SK-N-SH (cell line): ENCODE results near the gene LCN9.

Source experiments
- EZH2phosphoT487 ChIP-seq: fragments of 200-600 bp; sonication (generic); IDR thresholded peaks from 2 replicates; pipeline ENCODE4 v1.6.1; 2017; ENCODE audit warnings: low read depth, mixed run types, mild to moderate bottlenecking, antibody characterized with exemption, moderate library complexity, borderline replicate concordance
- TF ChIP-seq, protein P1 (sequence below): fragments of 200-600 bp; sonication (generic); IDR thresholded peaks from 2 replicates; pipeline ENCODE4 v1.6.1; 2017; ENCODE audit warnings: antibody characterized with exemption, mild to moderate bottlenecking, moderate library complexity
- TF ChIP-seq, protein P2 (sequence below): IDR thresholded peaks from 2 replicates; pipeline ENCODE4 v1.6.1; 2012; ENCODE audit warnings: mild to moderate bottlenecking, low read depth, low read length, moderate library complexity

DNA sequence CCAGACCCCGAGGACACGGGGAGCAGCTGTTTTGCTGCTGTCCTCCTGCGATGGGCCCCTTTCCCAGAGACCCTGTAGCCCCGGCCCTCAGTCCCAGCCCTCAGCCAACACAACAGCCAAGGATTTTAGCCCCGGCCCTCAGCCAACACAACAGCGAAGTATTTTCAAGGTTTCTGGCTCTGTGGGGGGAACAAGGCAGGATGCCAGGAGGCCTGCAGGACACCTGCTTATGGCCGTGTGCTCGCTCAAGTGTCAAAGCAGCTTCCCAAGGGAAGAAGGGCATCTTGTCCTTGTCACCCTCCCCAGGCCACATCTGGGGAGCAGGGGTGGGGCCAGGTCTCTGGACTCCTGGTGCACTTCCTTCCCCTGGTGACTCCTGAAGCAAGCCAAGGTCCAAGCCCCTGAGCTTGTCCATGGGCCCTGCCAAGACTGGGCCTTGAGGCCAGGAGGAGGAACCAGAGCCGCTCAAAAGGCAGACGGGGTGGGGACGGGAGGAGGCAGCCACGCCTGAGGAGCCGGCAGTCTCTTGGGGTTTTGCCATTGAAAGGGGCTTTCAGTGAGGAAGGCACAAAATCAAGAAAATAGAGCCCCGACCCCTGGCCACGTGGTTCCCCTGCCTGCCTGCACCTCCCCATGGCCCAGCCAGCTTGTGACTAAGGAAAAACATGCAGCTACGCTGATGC lies 49.6 kb downstream of the LCN9 start:
- TF ChIP-seq EZH2phosphoT487: no peak
- TF ChIP-seq, protein P1, sequence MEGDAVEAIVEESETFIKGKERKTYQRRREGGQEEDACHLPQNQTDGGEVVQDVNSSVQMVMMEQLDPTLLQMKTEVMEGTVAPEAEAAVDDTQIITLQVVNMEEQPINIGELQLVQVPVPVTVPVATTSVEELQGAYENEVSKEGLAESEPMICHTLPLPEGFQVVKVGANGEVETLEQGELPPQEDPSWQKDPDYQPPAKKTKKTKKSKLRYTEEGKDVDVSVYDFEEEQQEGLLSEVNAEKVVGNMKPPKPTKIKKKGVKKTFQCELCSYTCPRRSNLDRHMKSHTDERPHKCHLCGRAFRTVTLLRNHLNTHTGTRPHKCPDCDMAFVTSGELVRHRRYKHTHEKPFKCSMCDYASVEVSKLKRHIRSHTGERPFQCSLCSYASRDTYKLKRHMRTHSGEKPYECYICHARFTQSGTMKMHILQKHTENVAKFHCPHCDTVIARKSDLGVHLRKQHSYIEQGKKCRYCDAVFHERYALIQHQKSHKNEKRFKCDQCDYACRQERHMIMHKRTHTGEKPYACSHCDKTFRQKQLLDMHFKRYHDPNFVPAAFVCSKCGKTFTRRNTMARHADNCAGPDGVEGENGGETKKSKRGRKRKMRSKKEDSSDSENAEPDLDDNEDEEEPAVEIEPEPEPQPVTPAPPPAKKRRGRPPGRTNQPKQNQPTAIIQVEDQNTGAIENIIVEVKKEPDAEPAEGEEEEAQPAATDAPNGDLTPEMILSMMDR: no peak
- TF ChIP-seq, protein P2, sequence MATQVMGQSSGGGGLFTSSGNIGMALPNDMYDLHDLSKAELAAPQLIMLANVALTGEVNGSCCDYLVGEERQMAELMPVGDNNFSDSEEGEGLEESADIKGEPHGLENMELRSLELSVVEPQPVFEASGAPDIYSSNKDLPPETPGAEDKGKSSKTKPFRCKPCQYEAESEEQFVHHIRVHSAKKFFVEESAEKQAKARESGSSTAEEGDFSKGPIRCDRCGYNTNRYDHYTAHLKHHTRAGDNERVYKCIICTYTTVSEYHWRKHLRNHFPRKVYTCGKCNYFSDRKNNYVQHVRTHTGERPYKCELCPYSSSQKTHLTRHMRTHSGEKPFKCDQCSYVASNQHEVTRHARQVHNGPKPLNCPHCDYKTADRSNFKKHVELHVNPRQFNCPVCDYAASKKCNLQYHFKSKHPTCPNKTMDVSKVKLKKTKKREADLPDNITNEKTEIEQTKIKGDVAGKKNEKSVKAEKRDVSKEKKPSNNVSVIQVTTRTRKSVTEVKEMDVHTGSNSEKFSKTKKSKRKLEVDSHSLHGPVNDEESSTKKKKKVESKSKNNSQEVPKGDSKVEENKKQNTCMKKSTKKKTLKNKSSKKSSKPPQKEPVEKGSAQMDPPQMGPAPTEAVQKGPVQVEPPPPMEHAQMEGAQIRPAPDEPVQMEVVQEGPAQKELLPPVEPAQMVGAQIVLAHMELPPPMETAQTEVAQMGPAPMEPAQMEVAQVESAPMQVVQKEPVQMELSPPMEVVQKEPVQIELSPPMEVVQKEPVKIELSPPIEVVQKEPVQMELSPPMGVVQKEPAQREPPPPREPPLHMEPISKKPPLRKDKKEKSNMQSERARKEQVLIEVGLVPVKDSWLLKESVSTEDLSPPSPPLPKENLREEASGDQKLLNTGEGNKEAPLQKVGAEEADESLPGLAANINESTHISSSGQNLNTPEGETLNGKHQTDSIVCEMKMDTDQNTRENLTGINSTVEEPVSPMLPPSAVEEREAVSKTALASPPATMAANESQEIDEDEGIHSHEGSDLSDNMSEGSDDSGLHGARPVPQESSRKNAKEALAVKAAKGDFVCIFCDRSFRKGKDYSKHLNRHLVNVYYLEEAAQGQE: no peak
